GM19372 (cell line): ENCODE results near the gene ATP2A3.
"Not testable (repeated sequence)": the region's sequence is repeated elsewhere in the genome, so short reads cannot be mapped to it uniquely, and the experiment has no call there.

ENCODE experiments used
- ATAC-seq: cut with Tn5 transposase; IDR thresholded peaks from one replicate; pipeline ENCODE4 v1.9.1; 2021; ENCODE audit warnings: mild to moderate bottlenecking, low read depth, moderate library complexity; ENCODE audit not compliant: unreplicated experiment

Gene ATP2A3

DNA sequence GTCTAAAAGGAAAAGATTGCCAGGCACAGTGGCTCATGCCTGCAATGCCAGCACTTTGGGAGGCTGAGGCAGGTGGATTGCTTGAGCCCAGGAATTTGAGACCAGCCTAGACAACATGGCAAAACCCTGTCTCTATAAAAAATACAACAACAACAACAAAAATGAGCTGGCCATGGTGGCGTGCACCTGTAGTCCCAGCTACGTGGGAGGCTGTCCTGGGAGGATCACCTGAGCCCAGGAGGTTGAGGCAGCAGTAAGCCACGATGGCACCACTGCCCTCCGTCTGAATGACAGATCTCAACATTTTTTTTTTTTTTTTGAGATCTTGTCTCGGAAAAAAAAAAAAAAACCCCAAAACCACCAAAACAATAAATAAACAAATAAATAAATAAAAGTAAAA, 28.1 kb upstream of the ATP2A3 start:
- no peak for ATAC-seq

DNA sequence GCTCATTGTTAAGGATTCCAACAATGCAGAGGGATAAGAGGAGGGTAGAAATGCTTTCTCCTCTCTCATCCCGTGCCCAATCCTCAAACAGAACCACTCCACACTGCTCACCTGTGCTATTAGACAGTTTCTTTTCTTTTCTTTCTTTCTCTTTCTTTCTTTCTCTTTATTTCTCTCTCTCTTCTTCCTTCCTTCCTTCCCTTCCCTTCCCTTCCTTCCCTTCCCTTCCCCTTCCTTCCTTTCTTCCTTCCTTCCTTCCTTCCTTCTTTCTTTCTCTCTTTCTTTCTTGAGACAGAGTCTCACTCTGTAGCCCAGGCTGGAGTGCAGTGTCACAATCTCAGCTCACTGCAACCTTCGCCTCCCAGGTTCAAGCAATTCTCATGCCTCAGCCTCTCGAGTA, 27.5 kb upstream of the ATP2A3 start:
- ATAC-seq, result not testable (repeated sequence)

DNA sequence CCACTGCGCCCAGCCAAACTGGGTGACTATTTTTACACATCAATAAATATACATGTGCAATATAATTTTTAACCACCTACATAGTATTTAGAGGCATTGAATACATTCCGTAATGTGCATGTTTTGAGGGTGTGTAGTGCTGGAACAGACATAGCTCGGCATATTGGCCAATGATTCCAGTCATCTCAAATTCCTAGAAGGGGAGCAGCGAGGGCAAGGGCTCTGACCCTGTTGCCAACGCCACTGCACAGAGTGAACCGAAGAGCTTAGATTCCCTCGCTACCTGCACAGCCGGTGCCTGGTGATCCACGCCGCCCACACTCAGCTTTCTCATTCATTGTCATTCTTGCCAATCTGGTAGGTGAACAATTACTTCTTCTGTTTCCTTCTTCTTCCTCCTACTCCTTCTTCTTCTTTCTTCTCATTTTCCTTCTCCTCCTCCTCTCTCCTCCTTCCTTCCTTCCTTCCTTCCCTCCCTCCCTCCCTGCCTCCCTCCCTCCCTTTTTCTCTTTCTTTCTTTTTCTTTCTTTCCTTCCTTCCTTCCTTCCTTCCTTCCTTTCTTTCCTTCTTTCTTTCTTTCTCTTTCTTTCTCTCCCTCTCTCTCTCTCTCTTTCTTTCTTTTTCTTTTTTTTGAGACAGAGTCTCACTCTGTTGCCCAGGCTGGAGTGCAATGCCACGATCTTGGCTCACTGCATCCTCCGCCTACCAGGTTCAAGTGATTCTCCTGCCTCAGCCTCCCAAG, 26.3 kb upstream of the ATP2A3 start:
- ATAC-seq, result no peak

DNA sequence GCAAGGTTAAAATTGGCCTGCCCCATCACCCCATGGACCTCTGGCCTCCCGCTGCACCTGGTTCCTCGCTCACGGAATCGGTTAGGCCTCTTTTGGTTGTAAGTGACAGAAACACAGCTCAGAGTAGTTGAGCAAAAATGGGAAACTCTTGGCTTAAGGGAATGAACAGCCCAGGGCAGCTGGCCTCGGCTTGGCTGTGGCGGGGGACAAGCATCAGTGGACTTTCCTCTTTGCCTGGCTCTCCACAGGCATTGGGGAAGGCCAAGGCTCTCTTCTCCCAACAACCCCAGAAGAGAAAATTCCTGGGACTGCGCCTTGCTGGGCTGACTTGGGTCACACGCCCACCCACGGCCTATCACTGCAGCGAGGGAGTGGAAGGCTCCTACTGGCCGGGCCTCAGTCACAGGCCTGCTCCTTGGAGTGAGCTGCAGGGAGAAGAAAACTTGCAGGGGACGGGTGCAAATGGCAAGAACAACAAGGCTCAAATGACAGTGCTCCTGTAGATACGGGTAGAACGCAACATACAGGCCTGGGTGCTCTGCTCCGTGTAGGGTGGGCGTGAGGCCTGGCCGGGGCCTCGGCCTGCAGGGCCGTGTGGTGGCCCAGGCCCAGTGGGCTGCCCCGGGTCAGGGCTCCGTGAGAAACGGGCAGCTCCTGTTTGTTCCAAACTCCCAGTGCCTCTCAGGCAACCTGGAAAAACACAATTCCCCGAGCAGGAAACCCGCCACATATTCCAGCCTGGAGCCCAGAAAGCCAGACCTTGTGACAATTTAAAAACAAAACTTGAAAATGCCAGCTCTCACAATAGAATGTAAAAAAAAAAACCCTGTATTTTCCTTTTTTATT, 25.0 kb upstream of the ATP2A3 start:
- no peak for ATAC-seq

DNA sequence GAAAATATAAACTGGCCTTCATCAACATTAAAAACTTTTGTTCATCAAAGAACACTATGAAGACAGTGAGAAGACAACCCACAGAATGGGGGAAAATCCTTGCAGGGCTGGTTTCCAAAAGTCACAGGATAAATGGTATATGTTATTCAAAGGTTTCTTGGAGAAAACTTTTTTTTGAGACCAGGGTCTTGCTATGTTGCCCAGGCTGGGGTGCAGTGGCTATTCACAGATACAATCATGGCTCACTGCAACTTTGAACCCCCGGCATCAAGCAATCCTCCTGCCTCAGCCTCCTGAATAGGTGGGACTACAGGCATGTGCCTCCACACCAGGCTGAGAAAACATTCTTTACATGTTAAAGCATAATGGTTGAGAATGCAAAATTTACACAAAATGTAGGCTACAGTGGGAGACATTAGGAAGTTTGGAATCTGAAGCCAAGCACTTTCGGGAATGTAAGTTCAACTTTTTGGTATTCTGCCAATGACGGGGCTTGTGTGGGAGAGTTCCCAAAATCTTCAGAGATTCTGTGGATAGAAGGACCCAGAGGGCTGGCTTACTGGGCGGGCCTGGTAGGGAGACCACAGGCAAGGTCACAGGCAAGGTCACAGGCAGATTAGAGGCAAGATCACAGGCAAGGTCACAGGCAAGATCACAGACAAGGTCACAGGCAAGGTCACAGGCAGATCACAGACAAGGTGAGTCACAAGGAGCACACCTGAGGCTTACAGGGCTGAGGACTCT, 24.2 kb upstream of the ATP2A3 start:
- ATAC-seq, result no peak

DNA sequence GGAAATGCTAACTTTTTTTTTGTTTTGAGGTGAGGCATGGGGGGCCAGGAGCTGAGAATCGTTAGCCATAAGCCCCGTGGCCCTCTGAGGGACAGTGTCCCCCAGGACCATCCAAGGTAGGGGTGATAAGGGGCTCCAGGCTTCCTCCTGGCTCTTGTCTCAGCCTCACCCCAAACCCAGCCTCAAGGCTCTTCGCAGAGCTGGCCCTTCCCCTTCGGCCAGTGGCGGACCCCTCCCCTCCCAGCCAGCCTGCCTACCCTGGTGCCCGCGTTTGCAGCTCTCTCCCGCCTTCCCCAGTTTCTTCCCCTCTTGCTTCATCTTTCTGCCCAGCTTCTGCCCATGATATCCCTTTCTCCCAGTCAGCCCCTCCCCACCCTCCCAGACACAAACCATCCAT, 22.7 kb upstream of the ATP2A3 start:
- ATAC-seq, result no peak

DNA sequence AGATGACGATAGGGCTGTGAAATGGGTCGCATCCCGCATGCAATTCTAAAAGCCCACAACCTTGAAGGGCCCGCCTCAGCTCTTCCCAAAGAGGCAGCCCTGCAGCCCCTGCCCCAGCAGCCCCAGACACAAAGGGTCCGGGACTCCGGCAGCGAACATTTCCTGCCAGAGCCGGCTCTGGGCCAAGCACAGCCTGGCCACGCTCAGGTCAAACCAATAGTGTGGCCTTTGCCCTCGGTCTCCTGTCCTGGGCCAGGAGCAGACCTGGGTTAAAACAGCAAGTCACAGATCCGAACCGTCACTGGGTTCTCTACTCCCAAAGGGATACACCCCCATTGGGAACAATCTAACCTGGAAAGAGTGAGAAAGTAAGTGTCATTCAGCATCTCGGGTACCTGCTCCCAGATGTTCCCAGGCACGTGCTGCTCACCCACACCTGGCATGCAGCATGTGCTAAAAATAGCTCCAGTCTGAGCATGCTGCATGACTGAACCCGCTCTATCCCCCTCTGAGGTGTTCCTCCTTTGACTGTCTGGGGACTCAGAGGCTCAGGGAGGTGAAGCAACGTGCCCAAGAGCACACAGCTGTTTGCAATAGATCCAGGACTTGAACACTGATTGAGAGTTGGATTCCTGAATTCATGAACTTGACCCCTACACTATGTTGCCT, 22.2 kb upstream of the ATP2A3 start:
- no peak for ATAC-seq

DNA sequence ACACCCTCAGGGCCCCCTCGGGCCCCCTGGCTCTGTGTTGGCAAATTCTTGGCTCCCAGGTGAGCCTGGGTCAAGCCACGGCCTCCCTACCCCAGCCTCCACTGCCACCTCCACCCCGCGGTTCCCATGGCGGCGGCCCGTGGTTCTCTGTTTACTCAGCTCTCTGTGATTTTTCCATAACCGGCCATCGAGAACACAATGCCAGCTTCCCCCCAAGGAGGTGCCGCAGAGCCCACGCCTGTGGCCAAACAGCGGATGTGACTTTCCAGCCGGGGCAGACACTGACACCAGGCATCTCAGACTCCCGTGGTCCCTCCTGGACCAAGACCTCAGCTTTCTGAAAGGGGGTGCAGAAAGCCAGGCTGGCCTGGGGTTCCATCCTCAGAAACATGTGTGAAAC, 21.6 kb upstream of the ATP2A3 start:
- no peak for ATAC-seq

DNA sequence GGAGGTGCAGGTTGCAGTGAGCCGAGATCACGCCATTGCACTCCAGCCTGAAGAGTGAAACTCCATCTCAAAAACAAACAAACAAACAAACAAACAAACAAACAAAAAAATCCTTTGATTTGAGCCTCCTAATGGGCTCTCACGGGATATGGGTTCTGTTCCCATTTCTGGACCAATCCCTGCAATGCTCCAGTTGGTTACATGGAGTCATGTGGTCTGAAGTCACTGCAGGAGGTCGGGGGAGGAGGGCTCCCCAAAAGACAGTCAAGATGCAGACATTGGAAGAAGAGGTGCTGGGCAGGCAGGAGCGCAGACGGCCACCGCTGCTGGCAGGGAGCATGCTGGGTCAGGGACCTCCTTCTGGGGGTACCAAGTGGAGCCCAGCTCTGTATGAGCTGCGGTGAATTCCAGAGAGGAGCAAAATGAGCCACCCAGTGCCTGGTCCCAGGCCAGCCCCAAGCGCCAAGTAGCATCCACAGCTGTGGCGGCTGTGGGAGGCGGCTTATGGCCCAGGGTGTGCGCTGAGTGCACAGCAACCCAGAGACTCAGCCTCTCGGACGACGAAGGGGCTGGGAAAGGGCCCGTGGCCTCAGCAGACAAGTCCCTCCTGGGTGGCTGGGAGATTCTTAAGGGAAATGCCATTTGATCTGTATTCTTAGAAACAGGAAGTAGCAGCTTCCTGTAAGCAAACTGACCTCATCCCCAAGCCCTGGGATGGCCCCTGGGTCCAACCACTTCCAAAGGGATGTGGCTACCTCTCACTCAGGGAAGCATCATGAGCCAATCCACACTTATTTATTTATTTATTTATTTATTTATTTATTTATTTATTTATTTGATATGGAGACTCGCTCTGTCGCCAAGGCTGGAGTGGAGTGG, 19.6 kb upstream of the ATP2A3 start:
- no peak for ATAC-seq

DNA sequence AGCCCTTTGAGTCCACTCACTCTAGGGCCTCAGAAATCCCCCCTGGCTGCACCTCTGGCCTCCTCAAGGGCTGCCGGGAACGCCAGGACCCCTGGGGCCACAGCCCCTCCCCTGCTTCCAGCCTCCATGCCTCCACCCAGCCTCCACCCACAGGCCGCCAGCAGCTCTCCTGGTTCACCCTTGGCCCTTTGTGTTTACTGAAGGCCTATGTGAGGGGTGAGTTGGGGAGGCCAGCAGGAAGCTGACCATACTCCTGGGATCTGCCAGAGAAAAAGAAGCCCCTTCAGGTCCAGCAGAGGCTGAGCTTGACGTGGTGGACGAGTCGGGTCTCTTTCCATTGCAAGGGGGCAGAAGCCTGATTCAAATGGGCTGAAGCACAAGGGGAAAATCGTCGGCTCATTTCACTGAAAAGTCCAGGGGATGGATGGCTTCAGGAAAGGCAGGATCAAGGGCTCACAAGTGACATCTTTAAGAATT, 18.3 kb upstream of the ATP2A3 start:
- no peak for ATAC-seq

DNA sequence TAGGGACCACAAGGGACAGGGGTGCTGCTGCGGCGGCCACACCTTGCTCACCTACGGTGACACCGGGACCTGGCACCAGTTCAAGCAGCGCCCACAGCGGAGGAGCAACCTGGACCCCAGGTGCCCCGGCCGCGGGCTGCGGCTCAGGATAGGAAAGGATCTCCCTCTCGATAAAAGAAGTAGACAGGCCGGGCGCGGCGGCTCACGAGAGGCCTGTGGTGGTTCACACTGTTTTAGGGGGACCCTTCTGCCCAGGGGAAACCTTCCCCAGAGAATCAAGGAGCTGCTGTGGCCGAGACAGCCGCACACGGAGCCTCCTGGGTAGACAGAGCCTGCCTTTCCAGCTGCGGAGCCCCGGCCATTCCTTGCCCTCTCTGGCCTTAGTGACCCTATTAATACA, 17.9 kb upstream of the ATP2A3 start:
- ATAC-seq, result no peak

DNA sequence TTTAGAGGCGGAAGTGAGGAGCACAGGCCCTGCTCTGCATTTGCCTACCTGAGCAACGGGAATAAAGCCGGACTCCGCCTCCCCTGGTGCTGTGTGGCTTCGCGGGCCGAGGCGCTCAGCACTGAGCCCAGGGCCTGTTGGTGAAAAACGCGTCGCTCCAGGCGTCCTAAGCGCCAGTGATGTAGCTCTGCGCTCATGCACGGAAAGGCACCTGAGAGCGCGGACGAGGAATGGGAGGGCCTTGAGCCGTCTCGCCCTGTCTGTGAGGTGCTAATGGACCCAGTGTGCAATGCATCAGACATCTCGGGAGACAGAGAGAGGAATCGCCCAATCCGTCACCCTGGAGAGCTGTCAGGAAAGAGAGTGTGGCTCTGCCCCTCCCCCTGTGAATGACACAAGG, 17.2 kb upstream of the ATP2A3 start:
- ATAC-seq, result no peak

DNA sequence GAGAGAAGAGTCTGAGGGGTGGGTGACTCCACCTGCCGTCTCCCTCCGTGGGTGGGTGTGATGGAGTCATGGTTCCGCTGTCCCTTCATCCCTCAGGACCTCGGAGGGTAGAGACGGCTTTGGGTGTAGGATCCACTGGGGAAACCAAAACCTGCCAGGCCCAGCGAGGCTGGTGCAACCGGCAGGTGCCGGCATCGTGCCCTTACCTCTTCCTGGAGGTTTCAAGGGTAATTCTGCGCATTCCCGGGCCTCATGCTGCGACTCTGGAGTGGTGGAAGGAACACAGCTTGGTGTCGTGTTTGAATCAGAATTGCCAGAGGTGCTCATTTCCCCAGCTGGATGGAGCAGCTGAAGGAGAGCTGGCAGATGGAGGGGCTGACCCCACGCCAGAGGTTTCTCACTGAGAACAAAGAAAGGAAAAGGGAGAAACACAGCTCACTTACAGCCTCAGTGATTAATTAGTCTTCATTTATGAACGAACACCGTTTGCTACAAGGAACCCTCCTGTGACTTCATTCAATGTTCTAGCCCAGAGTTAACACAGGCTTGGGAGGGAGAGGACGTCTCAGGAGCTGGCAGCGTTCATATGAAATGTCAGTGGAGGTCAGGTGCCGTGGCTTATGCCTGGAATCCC, 16.3 kb upstream of the ATP2A3 start:
- no peak for ATAC-seq

DNA sequence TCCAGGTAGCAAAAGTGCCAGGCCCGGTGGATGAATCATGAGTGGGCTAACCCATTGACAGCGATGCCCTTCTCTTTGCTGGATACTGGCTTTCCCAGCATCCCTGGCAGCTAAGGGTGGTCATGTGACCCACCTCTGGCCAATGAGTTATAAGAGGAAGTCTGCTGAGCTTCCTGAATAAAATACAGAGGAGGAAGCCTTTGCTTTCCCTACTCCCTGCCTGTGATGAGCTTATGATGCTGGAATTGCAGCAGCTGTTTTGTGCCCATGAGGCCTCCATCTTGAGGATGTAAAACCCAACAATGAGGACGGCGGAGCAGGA, 15.0 kb upstream of the ATP2A3 start:
- ATAC-seq, result no peak

DNA sequence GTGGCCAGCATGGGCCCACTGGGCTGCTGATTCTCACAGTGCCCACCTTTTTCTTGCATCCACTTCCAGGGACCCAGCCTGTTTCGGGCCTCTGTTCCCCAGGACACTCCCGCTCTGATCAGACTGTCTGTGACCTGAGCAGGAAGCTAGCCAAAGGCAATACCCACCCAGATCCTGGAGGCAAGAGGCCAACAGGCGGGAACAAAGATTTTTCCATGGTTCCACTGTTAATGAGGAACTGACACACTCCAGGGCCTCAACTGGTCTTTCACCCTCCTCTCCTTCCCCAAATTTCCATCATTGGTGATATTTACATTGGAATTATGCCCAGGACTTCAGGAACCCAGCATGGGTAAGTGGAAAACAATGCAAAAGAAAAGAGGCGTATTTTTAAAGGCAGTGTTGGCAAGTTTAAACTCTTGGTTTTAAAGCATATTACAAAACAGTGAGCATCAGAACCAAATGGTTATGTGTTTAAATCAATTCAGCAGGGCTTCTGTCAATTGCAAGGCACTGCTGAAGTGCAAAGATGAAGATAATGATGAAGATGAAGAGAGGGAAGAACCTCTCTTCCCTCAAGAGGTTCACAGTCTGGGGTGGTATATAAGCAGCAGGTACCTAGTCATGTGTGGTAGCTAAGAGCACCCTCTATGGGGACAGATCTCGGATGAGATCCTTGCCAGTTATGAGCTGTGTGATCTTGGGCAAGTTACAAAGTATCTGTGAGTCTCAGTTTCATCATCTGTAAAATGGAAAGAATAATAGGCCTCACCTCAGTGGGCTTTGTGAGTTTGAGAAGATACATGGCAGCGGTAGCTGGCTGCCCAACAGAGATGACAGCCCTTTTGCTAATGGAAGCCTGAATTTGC, 14.4 kb upstream of the ATP2A3 start:
- no peak for ATAC-seq

DNA sequence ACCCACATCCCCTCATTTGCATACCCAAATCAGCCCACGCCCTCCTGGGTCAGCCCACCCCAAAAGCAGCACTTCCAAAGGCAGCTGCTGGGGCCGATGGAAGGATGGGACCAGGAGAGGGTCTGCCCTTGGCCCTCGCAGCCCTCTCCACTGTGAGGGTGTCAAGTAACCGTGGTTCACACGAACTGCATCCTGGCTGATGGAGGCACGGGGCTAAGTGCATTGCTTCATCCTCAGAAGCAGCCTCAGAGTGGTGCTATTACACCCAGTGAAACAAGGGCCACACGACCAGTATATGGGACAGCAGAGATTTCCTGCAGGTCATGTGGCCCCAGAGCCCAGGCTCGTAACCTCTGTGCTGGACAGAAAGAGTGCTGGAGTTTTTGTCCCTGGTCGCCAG, 13.2 kb upstream of the ATP2A3 start:
- ATAC-seq, result no peak

DNA sequence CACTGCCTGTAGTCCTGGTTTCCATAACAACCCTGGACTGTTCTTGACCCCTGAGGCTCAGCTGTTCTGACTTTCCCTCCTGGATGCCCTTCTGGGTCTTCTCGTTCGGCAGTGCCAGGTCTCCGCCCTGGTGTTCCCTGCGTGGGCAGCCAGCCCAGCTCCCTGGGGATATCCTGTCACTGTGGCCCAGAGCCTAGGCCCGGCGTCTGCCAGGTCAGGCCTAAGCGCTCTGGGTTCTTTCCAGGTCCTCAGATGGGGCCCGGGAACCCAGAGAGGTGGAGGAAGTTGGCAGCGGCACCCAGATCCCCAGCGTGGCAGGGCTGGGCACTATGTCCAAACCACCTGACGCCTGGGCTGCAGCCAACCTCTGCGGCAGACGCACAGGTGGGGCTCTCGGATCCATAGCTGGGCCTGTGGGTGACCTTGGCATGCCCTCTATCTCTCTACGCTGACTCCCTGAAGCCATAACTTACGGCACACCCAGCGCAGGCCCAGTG, 12.5 kb upstream of the ATP2A3 start:
- no peak for ATAC-seq

DNA sequence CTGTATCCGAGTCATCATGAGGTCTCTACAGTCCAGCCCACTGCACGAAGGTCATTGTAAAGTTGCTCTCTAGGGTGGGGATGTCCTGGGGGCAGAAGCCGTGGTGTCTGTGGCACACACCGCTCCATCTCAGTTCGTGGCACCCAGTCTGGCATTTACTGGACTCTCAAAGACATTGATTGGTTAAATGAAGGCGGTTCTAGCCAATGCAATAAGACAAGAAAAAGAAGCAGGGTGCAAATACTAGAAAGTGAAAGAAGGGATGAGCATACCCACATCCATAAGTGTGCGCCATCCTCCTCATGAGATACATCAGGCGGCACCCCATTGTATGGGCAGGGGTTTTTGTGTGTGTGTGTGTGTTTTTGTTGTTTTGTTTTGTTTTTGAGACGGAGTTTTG, 10.7 kb upstream of the ATP2A3 start:
- ATAC-seq, result no peak
